Measurements from ENCODE around the gene STARD13. TPM values are rescaled to one million over a fixed set of nuclear protein-coding genes. Genes with fewer than 3 reads are reported as not detected.
A peak's percentile ranks its signal among the peaks of the same experiment; 100 is the strongest.

Gene STARD13
- total RNA-seq, 4 donors from 2014 or later: 9.5 to 33.9 (median 30.3) TPM

DNA sequence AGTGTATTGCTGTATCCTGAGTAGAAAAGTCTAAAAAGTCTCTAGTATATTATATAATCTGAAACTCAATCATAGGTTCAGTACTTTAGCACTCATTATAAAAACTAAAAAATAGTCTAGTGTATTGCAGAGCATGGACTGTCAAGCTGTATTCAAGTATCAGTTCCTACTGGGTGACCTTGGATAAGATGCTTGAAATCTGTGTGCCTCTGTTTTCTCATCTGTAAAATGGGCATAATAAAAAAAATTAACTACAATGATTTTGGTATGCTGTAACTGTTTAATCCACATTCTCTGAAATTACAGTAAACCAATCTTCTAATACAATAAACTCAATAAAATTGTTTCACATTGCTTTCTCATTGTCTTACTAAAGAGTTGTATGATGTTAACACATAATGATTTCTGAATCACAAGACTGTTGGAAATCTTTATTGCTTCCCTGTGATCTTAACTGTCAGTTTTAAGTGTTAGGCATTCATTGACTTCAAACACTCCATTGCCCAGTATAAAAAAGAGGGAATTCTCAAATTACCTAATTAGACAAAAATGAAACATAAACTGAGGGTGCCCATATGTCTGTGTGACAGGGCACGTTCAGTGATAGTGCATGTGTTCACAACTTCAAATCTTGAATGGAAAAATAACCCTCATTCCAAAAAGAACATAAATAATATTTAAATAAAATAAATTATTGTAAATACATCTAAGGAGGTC lies 2.2 kb downstream of the STARD13 start:
- no peak for TF ChIP-seq POLR2A (IDR thresholded peaks at IDR 0.05)
- TF ChIP-seq, protein P1, sequence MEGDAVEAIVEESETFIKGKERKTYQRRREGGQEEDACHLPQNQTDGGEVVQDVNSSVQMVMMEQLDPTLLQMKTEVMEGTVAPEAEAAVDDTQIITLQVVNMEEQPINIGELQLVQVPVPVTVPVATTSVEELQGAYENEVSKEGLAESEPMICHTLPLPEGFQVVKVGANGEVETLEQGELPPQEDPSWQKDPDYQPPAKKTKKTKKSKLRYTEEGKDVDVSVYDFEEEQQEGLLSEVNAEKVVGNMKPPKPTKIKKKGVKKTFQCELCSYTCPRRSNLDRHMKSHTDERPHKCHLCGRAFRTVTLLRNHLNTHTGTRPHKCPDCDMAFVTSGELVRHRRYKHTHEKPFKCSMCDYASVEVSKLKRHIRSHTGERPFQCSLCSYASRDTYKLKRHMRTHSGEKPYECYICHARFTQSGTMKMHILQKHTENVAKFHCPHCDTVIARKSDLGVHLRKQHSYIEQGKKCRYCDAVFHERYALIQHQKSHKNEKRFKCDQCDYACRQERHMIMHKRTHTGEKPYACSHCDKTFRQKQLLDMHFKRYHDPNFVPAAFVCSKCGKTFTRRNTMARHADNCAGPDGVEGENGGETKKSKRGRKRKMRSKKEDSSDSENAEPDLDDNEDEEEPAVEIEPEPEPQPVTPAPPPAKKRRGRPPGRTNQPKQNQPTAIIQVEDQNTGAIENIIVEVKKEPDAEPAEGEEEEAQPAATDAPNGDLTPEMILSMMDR (IDR thresholded peaks at IDR 0.05): no peak
- Histone ChIP-seq H3K4me3 (peak overlapping the region in 1 of 4 donors; percentile 14), H3K27ac (peak overlapping the region in 1 of 4 donors; percentile 92), H3K4me1 (peaks cover 0 to 18% (median 0%) of the 10 kb centered on the region in 4 donors), H3K27me3 (no peaks in the 10 kb centered on the region), H3K9me3 (no peaks in the 10 kb centered on the region), H3K36me3 (no peaks in the 10 kb centered on the region)
- DNase-seq: no peak

DNA sequence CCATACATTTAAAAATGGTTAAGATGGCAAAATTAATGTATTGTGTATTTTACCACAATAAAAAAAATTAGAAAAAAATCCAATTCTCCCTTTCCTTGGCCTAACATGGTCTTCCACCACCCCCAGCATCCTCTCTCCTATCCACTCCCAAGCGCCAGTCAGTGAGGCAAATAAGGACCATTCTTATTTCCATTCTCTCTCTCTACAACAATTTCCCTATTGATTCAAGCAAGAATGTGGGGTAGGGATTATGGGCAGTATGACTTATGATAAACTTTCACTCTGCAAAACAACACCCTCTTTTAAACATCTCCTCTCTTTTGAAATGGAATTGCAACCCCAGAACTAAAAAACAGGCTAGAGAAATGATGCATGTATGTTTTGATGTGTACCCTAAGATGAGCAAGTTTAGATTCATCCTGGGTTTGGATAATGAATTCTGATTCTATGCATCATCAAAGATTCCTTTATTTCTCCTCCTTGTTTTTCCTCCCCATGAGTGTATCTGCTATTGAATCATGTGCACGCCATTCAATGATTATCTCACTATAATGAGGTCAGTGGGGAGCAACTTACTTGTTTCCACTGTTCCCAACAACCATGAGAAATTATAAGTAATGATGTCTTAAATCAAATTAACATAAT lies 3.5 kb downstream of the STARD13 start:
- TF ChIP-seq, protein P1 (IDR thresholded peaks at IDR 0.05): no peak
- no peak for TF ChIP-seq POLR2A (IDR thresholded peaks at IDR 0.05)
- Histone ChIP-seq H3K4me3 (no peak overlapping the region), H3K9me3 (no peaks in the 10 kb centered on the region), H3K36me3 (no peaks in the 10 kb centered on the region), H3K27me3 (no peaks in the 10 kb centered on the region), H3K27ac (no peak overlapping the region), H3K4me1 (peaks cover 0 to 18% (median 0%) of the 10 kb centered on the region in 4 donors)
- DNase-seq: no peak

DNA sequence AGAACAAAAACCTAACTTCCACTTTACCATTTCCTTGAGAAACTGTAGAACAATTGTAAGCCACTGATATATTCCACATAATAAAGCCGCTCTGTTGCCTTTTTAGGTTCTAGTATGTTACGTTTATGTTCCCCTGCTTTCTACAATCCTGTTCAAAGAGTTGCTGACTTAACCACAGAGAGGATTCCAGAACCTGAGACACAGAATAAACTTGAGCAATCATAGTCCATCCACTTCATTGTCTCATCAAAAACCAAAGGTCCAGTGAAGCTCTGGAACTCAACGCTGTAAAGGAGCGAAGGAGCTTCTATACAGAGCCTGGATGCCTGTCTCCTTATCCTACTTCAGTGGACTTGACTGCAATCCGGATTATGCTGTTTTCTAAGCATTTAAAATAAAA lies 4.6 kb downstream of the STARD13 start:
- Histone ChIP-seq H3K4me1 (peaks cover 0 to 14% (median 0%) of the 10 kb centered on the region in 4 donors), H3K27me3 (no peaks in the 10 kb centered on the region)
- DNase-seq: no peak

DNA sequence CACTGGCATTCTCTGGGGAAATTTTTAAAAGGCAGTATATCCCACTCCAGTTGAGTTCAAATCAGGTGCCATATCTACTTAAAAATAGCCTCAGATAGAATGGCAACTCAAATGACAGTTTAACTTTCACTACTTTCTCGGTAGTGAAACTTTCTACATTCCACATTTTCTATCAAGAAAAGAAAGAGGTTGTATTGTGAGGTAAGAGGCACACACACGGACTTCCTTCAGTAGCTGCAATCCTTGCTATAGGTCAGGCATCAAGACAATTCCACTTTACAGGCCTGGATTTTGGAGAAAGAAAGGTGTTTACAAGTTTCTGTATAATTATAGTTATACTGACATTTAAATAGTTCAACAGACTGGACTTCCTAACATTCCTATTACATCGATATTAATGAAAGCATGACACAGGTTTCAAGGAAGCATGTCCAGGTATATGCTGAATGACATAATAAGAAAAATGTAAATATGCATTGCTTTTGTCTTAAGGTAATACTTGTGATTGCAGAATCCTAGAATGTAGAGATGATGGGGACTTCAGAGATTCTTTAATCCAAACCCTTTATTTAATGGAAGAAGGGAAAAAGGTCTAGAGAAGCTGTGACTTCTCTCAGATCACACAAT lies 5.2 kb downstream of the STARD13 start:
- Histone ChIP-seq H3K9me3 (no peaks in the 10 kb centered on the region), H3K27me3 (no peaks in the 10 kb centered on the region), H3K4me1 (peaks cover 0 to 14% (median 0%) of the 10 kb centered on the region in 4 donors), H3K36me3 (no peaks in the 10 kb centered on the region), H3K4me3 (no peak overlapping the region), H3K27ac (peak overlapping the region in 2 of 4 donors; percentile 31 to 46)
- DNase-seq: no peak
- TF ChIP-seq, protein P1 (IDR thresholded peaks at IDR 0.05): no peak
- TF ChIP-seq POLR2A (IDR thresholded peaks at IDR 0.05): no peak

More for the DNA sequence above, 4.6 kb downstream of the STARD13 start:
- Histone ChIP-seq H3K4me3 (no peak overlapping the region), H3K27ac (peak overlapping the region in 1 of 4 donors; percentile 46), H3K9me3 (no peaks in the 10 kb centered on the region), H3K36me3 (no peaks in the 10 kb centered on the region)
- no peak for TF ChIP-seq POLR2A (IDR thresholded peaks at IDR 0.05)
- TF ChIP-seq, protein P1 (IDR thresholded peaks at IDR 0.05): no peak

DNA sequence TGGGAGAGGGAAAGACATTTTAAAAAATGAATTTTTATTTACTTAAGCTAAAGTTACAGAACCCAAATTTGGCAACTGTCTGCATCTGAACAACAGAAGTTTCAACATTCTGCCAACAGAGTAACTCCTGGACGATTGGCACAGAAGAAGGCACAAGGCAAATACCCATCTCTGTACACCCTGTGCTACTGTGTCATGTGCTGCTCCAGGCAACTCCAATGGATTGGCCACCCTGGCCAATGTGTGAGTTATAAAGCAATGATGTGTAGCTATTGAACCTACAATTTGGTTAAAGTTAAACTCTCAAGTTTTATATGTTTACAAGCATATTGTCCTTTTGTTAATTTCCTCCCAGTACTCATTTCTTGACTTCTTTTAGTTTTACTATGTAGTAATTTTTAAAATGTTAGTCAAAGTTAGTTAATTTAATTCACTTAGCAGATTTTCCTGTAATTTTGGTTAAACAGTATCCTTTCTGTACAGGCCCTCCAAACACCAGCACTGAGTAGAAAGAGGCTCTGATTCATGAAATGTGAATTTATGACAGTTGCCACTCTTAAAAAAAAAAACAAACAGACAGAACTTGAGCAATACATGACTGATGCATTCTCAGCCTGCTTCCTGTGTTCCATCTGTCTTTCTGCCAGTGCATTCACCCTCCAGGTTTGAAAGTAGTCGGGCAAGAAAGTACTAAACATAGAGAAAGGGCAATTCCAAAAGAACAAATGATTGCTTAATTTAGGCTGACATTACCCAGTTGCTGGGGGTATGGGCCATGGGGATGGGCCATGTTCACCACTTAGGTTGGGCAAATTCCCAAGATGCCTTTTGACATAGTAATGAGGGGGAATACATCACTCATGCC lies 5.9 kb downstream of the STARD13 start:
- Histone ChIP-seq H3K27ac (peak overlapping the region in 2 of 4 donors; percentile 31 to 46), H3K9me3 (no peaks in the 10 kb centered on the region), H3K36me3 (no peaks in the 10 kb centered on the region), H3K27me3 (no peaks in the 10 kb centered on the region), H3K4me1 (peaks cover 0 to 14% (median 0%) of the 10 kb centered on the region in 4 donors), H3K4me3 (no peak overlapping the region)
- TF ChIP-seq, protein P1 (IDR thresholded peaks at IDR 0.05): no peak
- no peak for TF ChIP-seq POLR2A (IDR thresholded peaks at IDR 0.05)
- peak in 1 of 3 donors; percentile 50 for DNase-seq
